AG09309 (cell line): ENCODE measurements around the gene BMP3.

Experiments used
- DNase-seq: peaks from one replicate; pipeline ENCODE4 v3.0.0-alpha.2; 2010; ENCODE audit warnings: low read depth
- H3K4me3 ChIP-seq: 2 replicates; pipeline ENCODE4 v1.5.1; 2011; ENCODE audit warnings: mild to moderate bottlenecking, low read depth, low read length, moderate library complexity; ENCODE audit not compliant: control insufficient read depth
- TF ChIP-seq, protein P1 (sequence below): IDR thresholded peaks from 2 replicates; pipeline ENCODE4 v1.5.1; 2011; ENCODE audit warnings: mild to moderate bottlenecking, low read depth, low read length, inconsistent platforms; ENCODE audit not compliant: insufficient read depth, control insufficient read depth; ENCODE audit errors: missing control alignments

The BMP3 gene

DNA sequence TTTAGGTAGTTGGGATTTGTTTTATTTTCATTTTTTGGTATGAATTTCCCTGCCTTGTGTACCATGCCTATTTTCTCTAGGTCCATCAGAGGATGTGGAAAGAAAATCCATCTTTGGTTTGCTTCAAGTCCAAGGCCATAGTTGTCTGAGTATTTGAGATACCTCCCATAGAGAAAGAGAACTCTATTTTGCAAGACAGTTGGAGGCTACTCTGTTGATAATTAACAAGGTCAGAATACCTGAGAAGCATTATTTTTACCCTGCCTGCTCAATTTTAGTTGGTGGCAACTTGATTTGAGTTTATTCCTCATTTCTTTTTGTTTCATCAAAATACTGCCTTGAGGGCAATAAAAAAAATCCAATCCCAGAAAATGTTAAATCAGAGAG is 30.8 kb downstream of the BMP3 start:
- no peak for DNase-seq
- TF ChIP-seq, protein P1, sequence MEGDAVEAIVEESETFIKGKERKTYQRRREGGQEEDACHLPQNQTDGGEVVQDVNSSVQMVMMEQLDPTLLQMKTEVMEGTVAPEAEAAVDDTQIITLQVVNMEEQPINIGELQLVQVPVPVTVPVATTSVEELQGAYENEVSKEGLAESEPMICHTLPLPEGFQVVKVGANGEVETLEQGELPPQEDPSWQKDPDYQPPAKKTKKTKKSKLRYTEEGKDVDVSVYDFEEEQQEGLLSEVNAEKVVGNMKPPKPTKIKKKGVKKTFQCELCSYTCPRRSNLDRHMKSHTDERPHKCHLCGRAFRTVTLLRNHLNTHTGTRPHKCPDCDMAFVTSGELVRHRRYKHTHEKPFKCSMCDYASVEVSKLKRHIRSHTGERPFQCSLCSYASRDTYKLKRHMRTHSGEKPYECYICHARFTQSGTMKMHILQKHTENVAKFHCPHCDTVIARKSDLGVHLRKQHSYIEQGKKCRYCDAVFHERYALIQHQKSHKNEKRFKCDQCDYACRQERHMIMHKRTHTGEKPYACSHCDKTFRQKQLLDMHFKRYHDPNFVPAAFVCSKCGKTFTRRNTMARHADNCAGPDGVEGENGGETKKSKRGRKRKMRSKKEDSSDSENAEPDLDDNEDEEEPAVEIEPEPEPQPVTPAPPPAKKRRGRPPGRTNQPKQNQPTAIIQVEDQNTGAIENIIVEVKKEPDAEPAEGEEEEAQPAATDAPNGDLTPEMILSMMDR = no peak
- H3K4me3 ChIP-seq = no peak overlapping the region

- no peak overlapping the region for H3K4me3 ChIP-seq
- TF ChIP-seq, protein P1 = no peak
These were observed 31.5 kb downstream of the BMP3 start for GRCh38 chr4:81062001-81062400.

GRCh38 chr4:81065446-81065845 is 34.9 kb downstream of the BMP3 start:
- DNase-seq = no peak
- TF ChIP-seq, protein P1 = no peak
- no peak overlapping the region for H3K4me3 ChIP-seq

More at GRCh38 chr4:81062001-81062400, 31.5 kb downstream of the BMP3 start:
- no peak for DNase-seq

- TF ChIP-seq, protein P1 = peak; percentile 90
- H3K4me3 ChIP-seq = no peak overlapping the region
- DNase-seq = peak; percentile 73
These were observed 39.3 kb downstream of the BMP3 start for GRCh38 chr4:81069706-81070331.

DNA sequence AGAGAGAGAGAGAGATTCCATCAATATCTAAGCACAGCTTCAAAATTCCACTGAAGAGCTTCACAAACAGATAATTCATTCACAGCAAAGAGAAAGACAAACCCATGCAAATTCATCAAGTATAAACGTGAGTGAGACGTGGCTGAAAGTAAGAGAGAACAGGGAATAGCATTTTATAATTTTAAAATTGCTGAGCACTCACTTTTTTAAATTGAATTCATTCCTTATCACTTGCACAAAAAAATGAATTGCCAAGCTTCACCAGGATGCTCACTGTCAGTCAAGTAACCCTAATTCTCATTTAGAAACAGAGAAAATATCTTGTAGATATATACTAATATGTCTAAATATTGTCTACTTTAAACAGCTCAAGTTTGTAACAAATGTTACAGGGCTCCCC is 40.5 kb downstream of the BMP3 start:
- TF ChIP-seq, protein P1 = no peak
- H3K4me3 ChIP-seq = no peak overlapping the region

DNA sequence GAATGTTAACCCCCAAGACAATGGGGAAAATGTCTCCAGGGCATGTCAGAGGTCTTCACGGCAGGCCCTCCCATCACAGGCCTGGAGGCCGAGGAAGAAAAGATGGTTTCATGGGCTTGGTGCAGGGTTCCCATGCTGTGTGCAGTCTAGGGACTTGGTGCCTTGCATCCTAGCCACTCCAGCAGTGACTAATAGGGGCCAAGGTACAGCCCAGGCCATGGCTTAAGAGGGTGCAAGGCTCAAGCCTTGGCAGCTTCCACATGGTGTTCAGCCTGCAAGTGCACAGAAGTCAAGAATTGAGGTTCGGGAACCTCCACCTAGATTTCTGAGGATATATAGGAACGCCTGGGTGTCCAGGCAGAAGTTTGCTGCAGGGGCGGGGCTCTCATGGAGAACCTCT is 50.6 kb downstream of the BMP3 start:
- no peak overlapping the region for H3K4me3 ChIP-seq
- DNase-seq = no peak
- TF ChIP-seq, protein P1 = no peak

More for the DNA sequence above, 40.5 kb downstream of the BMP3 start:
- DNase-seq = no peak
